Measurements from ENCODE around the gene CNTFR. TPM values are rescaled to one million over a fixed set of nuclear protein-coding genes. Genes with fewer than 3 reads are reported as not detected.

Gene CNTFR
- total RNA-seq, 4 donors from 2014 or later = 17.5 to 130 (median 49.1) TPM

GRCh38 chr9:34505370-34506120 is 84.0 kb downstream of the CNTFR start:
- no peak for TF ChIP-seq CTCF (IDR thresholded peaks at IDR 0.05; ENCODE audit: low read depth)

- TF ChIP-seq CTCF (IDR thresholded peaks at IDR 0.05; ENCODE audit: low read depth) = no peak
Observed at GRCh38 chr9:34503406-34503805, 86.1 kb downstream of the CNTFR start.

- TF ChIP-seq CTCF (IDR thresholded peaks at IDR 0.05; ENCODE audit: low read depth) = no peak
Observed at GRCh38 chr9:34502891-34503290, 86.6 kb downstream of the CNTFR start.

- TF ChIP-seq CTCF (IDR thresholded peaks at IDR 0.05; ENCODE audit: low read depth) = no peak
Observed at GRCh38 chr9:34502471-34502870, 87.1 kb downstream of the CNTFR start.

- TF ChIP-seq CTCF (IDR thresholded peaks at IDR 0.05; ENCODE audit: low read depth) = no peak
Observed at GRCh38 chr9:34501889-34502425, 87.6 kb downstream of the CNTFR start.

Other genes starting within 250 kb of the CNTFR start
- gene MYORG, start 212.8 kb downstream of the CNTFR start, total RNA-seq = 10 to 100 TPM in 3 of 4 donors, 1 to 10 TPM in 1; 3.7 to 15.7 (median 12.9) TPM
- 10 to 100 TPM in 1 of 4 donors, 1 to 10 TPM in 3; 5.1 to 13.9 (median 7.9) TPM for gene FAM219A, start 131.2 kb downstream of the CNTFR start, total RNA-seq
- gene DNAI1, start 130.9 kb downstream of the CNTFR start, total RNA-seq = under 1 TPM in 1 of 4 donors, not detected in 3; 0.51 TPM
- 1 to 10 TPM in 2 of 4 donors, not detected in 2; 1.5 to 1.9 TPM for gene ENHO, start 66.7 kb downstream of the CNTFR start, total RNA-seq
- gene RPP25L, start 22.4 kb upstream of the CNTFR start, total RNA-seq = 10 to 100 TPM; 18.4 to 27.3 (median 22.4) TPM
- gene DCTN3, start 30.8 kb upstream of the CNTFR start, total RNA-seq = 10 to 100 TPM; 41.4 to 57.5 (median 51.7) TPM
- gene ARID3C, start 39.3 kb upstream of the CNTFR start, total RNA-seq = not detected
- gene SIGMAR1, start 48.1 kb upstream of the CNTFR start, total RNA-seq = 10 to 100 TPM; 34.1 to 86.7 (median 68.7) TPM
- gene GALT, start 57.0 kb upstream of the CNTFR start, total RNA-seq = 10 to 100 TPM; 22.9 to 41.1 (median 30.2) TPM
- 10 to 100 TPM; 10.4 to 24.9 (median 20.3) TPM for gene IL11RA, start 62.5 kb upstream of the CNTFR start, total RNA-seq
- gene CCL27, start 72.9 kb upstream of the CNTFR start, total RNA-seq = not detected
- 1 to 10 TPM in 2 of 4 donors, under 1 TPM in 1, not detected in 1; 0.85 to 5.8 (median 4.8) TPM for gene CCL19, start 101.6 kb upstream of the CNTFR start, total RNA-seq
- gene CCL21, start 120.4 kb upstream of the CNTFR start, total RNA-seq = 1 to 10 TPM; 1.4 to 9.5 (median 3.1) TPM

Measured in subcutaneous adipose tissue (tissue), 4 donors.